Dendritic cell treated with granulocyte-macrophage colony-stimulating factor and Interleukin-4, amounts not matched to agents 40 ng/mL and 50 ng/mL, for 4 days (primary cell): Measurements from ENCODE around the gene MACROD1.
A peak's percentile ranks its signal among the peaks of the same experiment; 100 is the strongest.

Source experiments
- H3K27ac Mint-ChIP-seq: one replicate; pipeline ENCODE4 v1.8.0; 2022; ENCODE audit warnings: mild to moderate bottlenecking, mixed read lengths
- H3K27me3 Mint-ChIP-seq: one replicate; pipeline ENCODE4 v1.8.0; 2022; ENCODE audit warnings: mild to moderate bottlenecking, mixed read lengths
- H3K36me3 Mint-ChIP-seq: one replicate; pipeline ENCODE4 v1.8.0; 2022; ENCODE audit warnings: low read depth, mixed read lengths
- H3K4me1 Mint-ChIP-seq: one replicate; pipeline ENCODE4 v1.8.0; 2022; ENCODE audit warnings: low read depth, mixed read lengths
- H3K4me3 Mint-ChIP-seq: one replicate; pipeline ENCODE4 v1.8.0; 2022; ENCODE audit warnings: mild to moderate bottlenecking, moderate library complexity, mixed read lengths
- H3K9me3 Mint-ChIP-seq: one replicate; pipeline ENCODE4 v1.8.0; 2022; ENCODE audit warnings: mixed read lengths
- intact Hi-C: fragments of 100-400 bp; cut with micrococcal nuclease; formaldehyde crosslinking; loops from one replicate; pipeline ENCODE4 v1.15.0; 2022

MACROD1 gene

DNA sequence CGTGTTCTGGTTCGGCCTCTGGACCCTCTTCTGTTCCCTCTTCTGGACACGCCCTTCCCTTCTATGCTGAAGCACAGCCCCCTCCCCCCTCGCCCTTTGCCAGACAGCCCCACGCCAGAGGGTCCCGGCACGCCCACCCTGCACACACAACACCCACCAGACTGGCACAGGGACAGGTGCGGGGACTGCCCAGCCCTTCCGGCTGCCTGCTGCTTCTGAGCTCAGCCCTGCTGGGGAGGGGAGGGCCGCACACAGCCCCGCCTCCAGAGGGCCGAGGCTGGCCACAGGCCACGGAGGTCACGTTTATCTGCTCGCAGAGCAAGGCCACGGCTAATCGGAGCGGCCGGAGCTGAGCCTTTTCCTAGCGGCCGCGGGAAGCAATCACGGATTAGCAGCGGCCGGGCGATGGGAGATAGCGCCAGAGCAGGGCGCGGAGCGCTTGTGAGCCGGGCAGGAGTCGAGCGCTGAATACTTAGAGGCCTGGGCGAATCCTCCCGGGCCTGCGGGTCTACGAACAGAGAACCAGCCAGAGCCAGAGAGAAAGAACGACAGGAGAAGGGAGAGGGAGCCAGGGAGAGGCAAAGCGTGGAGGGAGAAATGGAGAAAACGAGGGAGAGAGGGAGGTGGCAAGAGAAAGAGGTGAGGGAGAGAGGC, 158.2 kb downstream of the MACROD1 start:
- peaks cover 15% of the 10 kb centered on the region for H3K9me3 Mint-ChIP-seq
- intact Hi-C loops, result loop anchor here (2.0 kb wide), 1 partner anchor 19 kb away; no protein-coding TSS in a partner anchor
- H3K36me3 Mint-ChIP-seq, result peaks cover 6% of the 10 kb centered on the region
- peak overlapping the region; percentile 87 for H3K4me3 Mint-ChIP-seq
- H3K4me1 Mint-ChIP-seq, result peaks cover 33% of the 10 kb centered on the region
- peak overlapping the region; percentile 81 for H3K27ac Mint-ChIP-seq
- H3K27me3 Mint-ChIP-seq, result peaks cover 76% of the 10 kb centered on the region

- intact Hi-C loops, result loop anchor here (2.0 kb wide), 1 partner anchor 20 kb away; no protein-coding TSS in a partner anchor
- peaks cover 38% of the 10 kb centered on the region for H3K4me1 Mint-ChIP-seq
- peaks cover 82% of the 10 kb centered on the region for H3K27me3 Mint-ChIP-seq
- peak overlapping the region; percentile 81 for H3K27ac Mint-ChIP-seq
- H3K36me3 Mint-ChIP-seq, result peaks cover 6% of the 10 kb centered on the region
- H3K4me3 Mint-ChIP-seq, result peak overlapping the region; percentile 87
- peaks cover 15% of the 10 kb centered on the region for H3K9me3 Mint-ChIP-seq
Observed at GRCh38 chr11:64007160-64007628, 158.7 kb downstream of the MACROD1 start.

DNA sequence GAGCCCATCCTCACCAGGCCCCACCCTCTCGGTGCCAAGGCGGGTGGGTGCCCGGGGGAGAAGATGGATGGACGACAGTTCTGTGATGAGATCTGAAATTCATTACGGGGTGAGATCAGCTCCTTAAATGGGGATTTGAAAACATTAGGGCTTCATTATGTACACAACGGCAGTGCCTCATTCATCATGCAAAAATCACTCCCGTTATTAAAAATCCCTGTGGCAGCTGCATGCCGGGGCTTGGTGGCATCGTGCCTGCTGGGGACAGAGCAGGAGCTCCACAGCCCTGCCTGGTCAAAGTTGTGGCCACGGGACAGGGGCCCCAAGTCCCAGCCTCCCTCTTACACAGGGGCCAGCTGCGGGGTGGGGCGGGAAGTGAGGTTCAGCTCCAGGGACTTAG, 159.5 kb downstream of the MACROD1 start:
- intact Hi-C loops, result loop anchor here (2.0 kb wide), 1 partner anchor 20 kb away; no protein-coding TSS in a partner anchor

GRCh38 chr11:64005691-64006090, 160.2 kb downstream of the MACROD1 start:
- intact Hi-C loops, result loop anchor here (2.0 kb wide), 1 partner anchor 21 kb away; no protein-coding TSS in a partner anchor
- Mint-ChIP-seq H3K27me3 (peaks cover 89% of the 10 kb centered on the region), H3K4me1 (peaks cover 53% of the 10 kb centered on the region)

More for the DNA sequence above, 159.5 kb downstream of the MACROD1 start:
- Mint-ChIP-seq H3K27me3 (peaks cover 89% of the 10 kb centered on the region), H3K9me3 (peaks cover 15% of the 10 kb centered on the region), H3K4me1 (peaks cover 46% of the 10 kb centered on the region), H3K4me3 (no peak overlapping the region), H3K36me3 (peaks cover 6% of the 10 kb centered on the region), H3K27ac (no peak overlapping the region)

DNA sequence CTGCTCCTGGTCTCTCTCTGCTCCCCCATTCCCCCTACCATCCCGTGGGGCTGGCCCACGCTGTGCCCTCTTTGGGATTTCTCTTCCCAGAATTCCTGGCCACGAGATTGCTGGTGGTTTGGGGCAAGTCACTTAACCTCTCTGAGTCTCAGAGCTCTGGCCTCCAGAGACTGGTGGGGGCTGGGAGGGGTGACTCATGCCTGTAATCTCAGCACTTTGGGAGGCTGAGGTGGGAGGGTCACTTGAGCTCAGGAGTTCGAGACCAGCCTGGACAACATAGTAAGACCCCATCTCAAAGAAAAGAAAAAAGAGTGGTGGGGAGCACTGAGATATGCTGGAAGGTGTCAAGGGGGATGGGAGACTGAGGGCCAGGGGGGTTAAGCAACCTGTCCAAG, 161.3 kb downstream of the MACROD1 start:
- H3K4me3 Mint-ChIP-seq, result no peak overlapping the region
- intact Hi-C loops, result no loop called here

More at GRCh38 chr11:64005691-64006090, 160.2 kb downstream of the MACROD1 start:
- Mint-ChIP-seq H3K27ac (no peak overlapping the region), H3K36me3 (peaks cover 6% of the 10 kb centered on the region), H3K4me3 (no peak overlapping the region), H3K9me3 (peaks cover 10% of the 10 kb centered on the region)

GRCh38 chr11:64003807-64004589, 161.9 kb downstream of the MACROD1 start:
- intact Hi-C loops, result no loop called here
- Mint-ChIP-seq H3K27me3 (peaks cover 87% of the 10 kb centered on the region), H3K4me3 (no peak overlapping the region), H3K4me1 (peaks cover 63% of the 10 kb centered on the region), H3K27ac (no peak overlapping the region), H3K36me3 (peaks cover 6% of the 10 kb centered on the region), H3K9me3 (no peaks in the 10 kb centered on the region)

More for the DNA sequence above, 161.3 kb downstream of the MACROD1 start:
- peaks cover 59% of the 10 kb centered on the region for H3K4me1 Mint-ChIP-seq
- H3K27me3 Mint-ChIP-seq, result peaks cover 87% of the 10 kb centered on the region
- peaks cover 6% of the 10 kb centered on the region for H3K36me3 Mint-ChIP-seq
- no peak overlapping the region for H3K27ac Mint-ChIP-seq
- H3K9me3 Mint-ChIP-seq, result no peaks in the 10 kb centered on the region

DNA sequence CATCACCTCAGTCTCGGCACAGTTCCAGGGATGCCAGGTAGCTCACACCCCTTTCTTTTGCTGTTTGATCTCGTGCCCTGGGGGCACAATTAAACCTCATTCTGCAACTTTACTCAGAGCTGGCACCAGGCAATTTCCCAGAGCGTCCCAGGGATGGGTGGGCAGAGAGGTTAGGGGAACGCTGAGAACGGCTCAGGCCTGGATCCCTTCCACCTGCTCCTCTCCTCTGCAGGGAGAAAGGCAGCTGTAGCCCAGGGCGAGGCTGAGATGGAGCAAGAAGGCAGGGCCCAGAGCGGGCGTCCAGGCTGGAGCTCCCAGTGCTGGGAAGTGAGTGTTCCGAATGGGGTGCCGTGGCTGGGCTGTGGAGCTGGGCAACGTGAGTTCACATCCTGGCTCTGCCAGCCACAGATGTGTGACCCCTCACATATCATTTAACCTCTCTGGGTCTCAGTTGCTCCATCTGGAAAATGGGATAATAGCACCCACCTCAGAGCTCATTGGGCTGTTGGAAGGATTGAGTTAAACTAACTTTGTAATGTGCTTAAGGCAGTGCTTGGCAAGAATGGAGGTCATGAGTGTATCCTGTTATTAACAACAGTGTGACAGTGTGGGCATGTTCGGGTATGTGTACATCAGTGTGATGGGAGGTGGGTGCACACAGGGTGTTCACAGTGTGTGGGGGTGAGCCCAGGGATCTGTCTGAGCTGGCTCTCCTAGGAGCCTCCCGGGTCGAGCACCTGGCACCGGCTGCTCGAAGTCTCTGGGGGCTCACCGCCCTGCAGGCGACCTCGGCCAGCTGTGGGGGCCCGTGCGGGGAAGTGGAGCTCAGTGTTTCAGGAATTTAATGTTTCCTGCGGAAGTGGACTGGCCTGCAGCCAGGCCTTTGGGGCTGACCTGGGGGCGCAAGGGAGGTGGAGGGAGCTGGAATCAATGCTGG, 164.2 kb downstream of the MACROD1 start:
- H3K36me3 Mint-ChIP-seq, result peaks cover 20% of the 10 kb centered on the region
- H3K27ac Mint-ChIP-seq, result no peak overlapping the region
- intact Hi-C loops, result no loop called here
- no peaks in the 10 kb centered on the region for H3K9me3 Mint-ChIP-seq
- H3K27me3 Mint-ChIP-seq, result peaks cover 87% of the 10 kb centered on the region
- H3K4me1 Mint-ChIP-seq, result peaks cover 67% of the 10 kb centered on the region
- H3K4me3 Mint-ChIP-seq, result no peak overlapping the region

DNA sequence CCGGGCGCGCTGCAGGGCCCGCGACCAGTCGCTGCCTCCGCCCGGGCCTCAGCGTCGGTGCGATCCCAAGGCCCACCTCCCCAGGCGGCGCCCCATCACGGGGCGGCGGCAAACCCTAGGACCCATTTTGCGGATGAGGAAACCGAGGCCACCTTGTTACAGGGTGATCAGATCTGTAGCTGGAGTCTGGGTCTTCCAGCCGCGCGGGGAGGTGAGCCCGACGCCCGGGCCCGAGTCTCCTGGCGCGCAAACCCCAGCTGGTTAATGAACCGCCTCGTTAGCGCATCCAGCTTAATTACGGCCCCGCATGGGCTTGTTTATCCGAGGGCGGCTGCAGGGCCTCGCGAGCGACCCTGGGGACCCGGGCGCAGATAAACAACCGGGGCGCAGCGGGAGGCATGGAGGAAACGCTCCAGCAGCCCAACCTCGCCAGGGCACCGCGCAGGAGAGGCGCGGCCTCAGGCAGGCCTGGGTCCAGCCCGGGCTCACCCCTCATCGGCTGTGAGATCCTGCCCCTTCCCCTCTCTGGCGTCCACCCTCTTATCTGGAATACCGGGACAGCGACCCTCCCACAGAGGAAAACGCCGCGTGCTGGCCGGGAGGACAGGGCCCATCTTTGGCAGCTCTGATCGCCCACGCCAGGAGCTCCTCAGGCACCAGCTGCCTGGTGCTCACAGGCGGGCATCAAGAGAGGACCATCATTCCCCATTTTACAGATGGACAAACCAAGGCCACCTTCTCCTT, 165.0 kb downstream of the MACROD1 start:
- Mint-ChIP-seq H3K9me3 (no peaks in the 10 kb centered on the region), H3K36me3 (peaks cover 28% of the 10 kb centered on the region), H3K27me3 (peaks cover 79% of the 10 kb centered on the region), H3K4me1 (peaks cover 61% of the 10 kb centered on the region), H3K4me3 (peak overlapping the region; percentile 30), H3K27ac (no peak overlapping the region)
- intact Hi-C loops, result loop anchor here (1.0 kb wide), 1 partner anchor 147 kb away; no protein-coding TSS in a partner anchor

- peaks cover 72% of the 10 kb centered on the region for H3K27me3 Mint-ChIP-seq
- intact Hi-C loops, result loop anchor here (1.0 kb wide), 1 partner anchor 148 kb away; no protein-coding TSS in a partner anchor
- peaks cover 35% of the 10 kb centered on the region for H3K36me3 Mint-ChIP-seq
- H3K4me3 Mint-ChIP-seq, result peak overlapping the region; percentile 47
- no peaks in the 10 kb centered on the region for H3K9me3 Mint-ChIP-seq
- H3K27ac Mint-ChIP-seq, result no peak overlapping the region
- peaks cover 69% of the 10 kb centered on the region for H3K4me1 Mint-ChIP-seq
Observed at GRCh38 chr11:64000026-64000739, 165.7 kb downstream of the MACROD1 start.

DNA sequence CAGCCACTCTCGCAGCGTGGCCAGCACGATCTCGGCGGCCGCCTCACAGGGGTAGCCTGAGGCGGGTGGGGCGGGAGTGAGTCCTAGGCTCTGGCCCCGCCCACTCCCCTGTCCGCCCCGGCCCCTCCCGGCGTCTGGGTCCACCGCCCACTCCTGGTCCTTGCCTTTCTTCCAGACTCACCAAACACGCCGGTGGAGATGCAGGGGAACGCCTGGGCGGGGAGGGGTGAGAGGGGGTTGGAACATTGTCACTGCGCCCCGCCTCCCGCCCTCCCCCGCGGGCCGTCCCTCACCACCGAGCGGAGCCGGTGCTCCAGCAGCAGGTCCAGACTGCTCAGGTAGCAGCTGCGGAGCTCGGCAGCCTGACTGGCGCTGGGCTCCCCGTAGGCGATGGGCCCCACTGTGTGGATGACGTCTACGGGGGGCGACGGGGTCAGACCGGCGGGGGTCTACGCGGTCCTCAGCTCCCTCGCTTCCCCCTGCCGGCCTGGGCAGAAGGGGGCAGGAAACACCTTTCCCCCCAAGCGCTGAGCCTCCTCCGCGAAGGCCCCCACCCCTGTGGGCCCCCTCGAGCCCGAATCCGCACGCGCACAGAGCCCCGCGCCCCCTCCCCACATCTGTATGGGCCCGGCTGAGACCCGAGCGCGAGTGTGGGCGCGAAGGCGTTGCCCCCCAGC, 166.4 kb downstream of the MACROD1 start:
- H3K4me1 Mint-ChIP-seq, result peaks cover 76% of the 10 kb centered on the region
- no peaks in the 10 kb centered on the region for H3K9me3 Mint-ChIP-seq
- intact Hi-C loops, result loop anchor here (1.0 kb wide), 1 partner anchor 149 kb away; no protein-coding TSS in a partner anchor
- peaks cover 67% of the 10 kb centered on the region for H3K27me3 Mint-ChIP-seq
- H3K27ac Mint-ChIP-seq, result no peak overlapping the region
- peak overlapping the region; percentile 70 for H3K4me3 Mint-ChIP-seq
- peaks cover 42% of the 10 kb centered on the region for H3K36me3 Mint-ChIP-seq

- H3K4me1 Mint-ChIP-seq, result peaks cover 77% of the 10 kb centered on the region
- H3K27ac Mint-ChIP-seq, result peak overlapping the region; percentile 9
- intact Hi-C loops, result no loop called here
- no peaks in the 10 kb centered on the region for H3K9me3 Mint-ChIP-seq
- H3K36me3 Mint-ChIP-seq, result peaks cover 50% of the 10 kb centered on the region
- H3K4me3 Mint-ChIP-seq, result peak overlapping the region; percentile 70
- peaks cover 61% of the 10 kb centered on the region for H3K27me3 Mint-ChIP-seq
Observed at GRCh38 chr11:63998558-63999348, 167.2 kb downstream of the MACROD1 start.
